ENCODE data around the gene NUP93. TPM values are rescaled to one million over a fixed set of nuclear protein-coding genes. Genes with fewer than 3 reads are reported as not detected.

The NUP93 gene
- 10 to 100 TPM; 29.4 to 48.8 (median 32.6) TPM for total RNA-seq

GRCh38 chr16:56729735-56730662 is at the start of gene NUP93:
NUP93 (plus strand) TSS chr16:56730129; CDS start chr16:56748248, 18,119 bp downstream.
- Histone ChIP-seq H3K4me3 (peak within 1 kb of the TSS; percentile 73 to 94 (median 86)), H3K27me3 (no peaks in the 10 kb centered on the region), H3K9me3 (no peaks in the 10 kb centered on the region), H3K4me1 (peaks cover 0 to 14% of the 10 kb centered on the region in 2 donors), H3K27ac (peak within 1 kb of the TSS; percentile 85), H3K36me3 (no peaks in the 10 kb centered on the region)
- TF ChIP-seq POLR2A (IDR thresholded peaks at IDR 0.05) (no peak), POLR2AphosphoS5 (IDR thresholded peaks at IDR 0.05) (peak; percentile 62 to 77 (median 66))
- TF ChIP-seq, protein P1, sequence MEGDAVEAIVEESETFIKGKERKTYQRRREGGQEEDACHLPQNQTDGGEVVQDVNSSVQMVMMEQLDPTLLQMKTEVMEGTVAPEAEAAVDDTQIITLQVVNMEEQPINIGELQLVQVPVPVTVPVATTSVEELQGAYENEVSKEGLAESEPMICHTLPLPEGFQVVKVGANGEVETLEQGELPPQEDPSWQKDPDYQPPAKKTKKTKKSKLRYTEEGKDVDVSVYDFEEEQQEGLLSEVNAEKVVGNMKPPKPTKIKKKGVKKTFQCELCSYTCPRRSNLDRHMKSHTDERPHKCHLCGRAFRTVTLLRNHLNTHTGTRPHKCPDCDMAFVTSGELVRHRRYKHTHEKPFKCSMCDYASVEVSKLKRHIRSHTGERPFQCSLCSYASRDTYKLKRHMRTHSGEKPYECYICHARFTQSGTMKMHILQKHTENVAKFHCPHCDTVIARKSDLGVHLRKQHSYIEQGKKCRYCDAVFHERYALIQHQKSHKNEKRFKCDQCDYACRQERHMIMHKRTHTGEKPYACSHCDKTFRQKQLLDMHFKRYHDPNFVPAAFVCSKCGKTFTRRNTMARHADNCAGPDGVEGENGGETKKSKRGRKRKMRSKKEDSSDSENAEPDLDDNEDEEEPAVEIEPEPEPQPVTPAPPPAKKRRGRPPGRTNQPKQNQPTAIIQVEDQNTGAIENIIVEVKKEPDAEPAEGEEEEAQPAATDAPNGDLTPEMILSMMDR (IDR thresholded peaks at IDR 0.05) = no peak
- intact Hi-C loops (cut with DNase I; ENCODE audit: low total_unique reads) = no loop called here
- DNase-seq (ENCODE audit: low spot score in 2 of 2) = peak; percentile 91 to 93

DNA sequence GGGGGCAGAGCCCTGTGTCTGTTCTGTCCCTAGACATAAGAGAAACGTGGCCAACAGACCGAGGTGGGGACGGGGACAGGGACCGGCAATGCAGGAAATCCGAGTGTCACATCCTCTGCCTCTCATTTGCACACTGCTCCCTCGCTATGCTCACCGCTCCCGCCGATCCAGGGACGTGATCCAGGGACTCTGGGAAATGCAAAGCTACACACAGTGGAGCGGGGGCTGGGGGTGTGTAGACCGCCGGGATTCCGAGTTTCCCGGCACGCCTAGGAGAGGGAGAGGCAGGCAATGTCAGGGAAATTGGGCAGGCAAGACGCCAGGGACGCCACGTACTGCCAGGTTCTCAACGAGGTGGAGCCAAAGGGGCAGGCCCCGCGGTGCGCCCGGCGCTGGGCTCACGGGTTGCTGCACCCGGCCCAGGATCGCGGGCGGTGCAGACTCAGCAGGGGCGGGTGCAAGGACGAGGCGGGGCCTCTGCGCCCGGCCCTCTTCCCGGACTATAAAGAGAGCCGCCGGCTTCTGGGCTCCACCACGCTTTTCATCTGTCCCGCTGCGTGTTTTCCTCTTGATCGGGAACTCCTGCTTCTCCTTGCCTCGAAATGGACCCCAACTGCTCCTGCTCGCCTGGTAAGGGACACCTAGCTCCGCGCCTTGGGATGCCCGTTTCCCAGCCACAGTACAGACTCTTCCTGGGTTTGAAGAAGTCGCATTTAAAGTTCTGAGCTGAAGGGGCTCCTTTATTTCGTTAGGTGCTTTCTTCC is 47.8 kb upstream of the NUP93 start, which contains the start of gene MT1X:
Gene MT1X, plus strand, starts transcription at position 532 of the 764 bp plus-strand sequence. Its CDS starts 71 bp downstream, at position 603.
- intact Hi-C loops (cut with DNase I; ENCODE audit: low total_unique reads) = no loop called here

DNA sequence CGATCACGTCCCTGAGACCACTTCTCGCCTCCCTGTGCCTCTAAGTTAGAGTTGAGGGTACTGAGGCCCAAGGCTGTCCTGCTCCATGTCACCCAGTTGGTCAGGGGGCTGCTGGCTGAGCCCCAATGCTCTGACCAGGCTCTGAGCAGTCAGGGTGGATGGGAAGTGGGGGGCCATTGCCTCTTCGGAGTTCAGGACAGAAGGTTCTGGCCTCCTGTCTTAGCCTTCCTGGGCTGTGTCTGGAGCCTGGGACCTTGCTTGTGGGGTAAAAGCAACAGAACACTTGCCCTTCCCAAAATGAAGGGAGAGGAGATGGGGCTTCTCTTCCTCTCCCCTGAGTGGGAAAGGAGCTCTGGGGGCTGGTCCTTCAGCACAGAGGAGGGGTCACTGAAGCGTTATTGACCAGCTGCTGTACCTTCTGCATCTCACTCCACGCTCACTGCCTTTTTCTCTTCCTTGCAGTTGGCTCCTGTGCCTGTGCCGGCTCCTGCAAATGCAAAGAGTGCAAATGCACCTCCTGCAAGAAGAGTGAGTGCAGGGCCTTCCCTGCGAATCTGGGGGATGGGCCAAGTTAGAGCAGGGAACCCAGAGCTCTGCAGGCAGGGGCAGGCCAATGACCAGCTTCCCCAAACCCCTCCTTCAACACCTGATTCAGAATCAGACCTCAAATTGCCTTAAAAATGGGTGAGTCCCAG is 47.1 kb upstream of the NUP93 start:
- TF ChIP-seq, protein P1 (IDR thresholded peaks at IDR 0.05) = no peak
- TF ChIP-seq POLR2A (IDR thresholded peaks at IDR 0.05) (no peak), POLR2AphosphoS5 (IDR thresholded peaks at IDR 0.05) (no peak)
- DNase-seq (ENCODE audit: low spot score in 2 of 2) = no peak
- peak overlapping the region; percentile 81 to 85 for H3K27ac ChIP-seq
- H3K4me3 ChIP-seq = peak overlapping the region; percentile 75 to 88 (median 75)
- intact Hi-C loops (cut with DNase I; ENCODE audit: low total_unique reads) = no loop called here
- H3K36me3 ChIP-seq = no peaks in the 10 kb centered on the region
- H3K4me1 ChIP-seq = peaks cover 5 to 10% of the 10 kb centered on the region in 2 donors
- no peaks in the 10 kb centered on the region for H3K9me3 ChIP-seq
- H3K27me3 ChIP-seq = no peaks in the 10 kb centered on the region

More for the DNA sequence above, 47.8 kb upstream of the NUP93 start, which contains the start of gene MT1X:
- peaks cover 5 to 10% of the 10 kb centered on the region in 2 donors for H3K4me1 ChIP-seq
- H3K36me3 ChIP-seq = no peaks in the 10 kb centered on the region
- TF ChIP-seq POLR2A (IDR thresholded peaks at IDR 0.05) = peak; percentile 90
- TF ChIP-seq, protein P1 (IDR thresholded peaks at IDR 0.05) = peak in 1 of 3 donors; percentile 7
- TF ChIP-seq POLR2AphosphoS5 (IDR thresholded peaks at IDR 0.05) = peak; percentile 92 to 96 (median 94)
- DNase-seq (ENCODE audit: low spot score in 2 of 2) = peak; percentile 94 to 95
- H3K4me3 ChIP-seq = peak within 1 kb of the TSS; percentile 75 to 88 (median 75)
- peak within 1 kb of the TSS; percentile 81 to 85 for H3K27ac ChIP-seq
- H3K27me3 ChIP-seq = no peaks in the 10 kb centered on the region
- H3K9me3 ChIP-seq = no peaks in the 10 kb centered on the region

- Histone ChIP-seq H3K27ac (peak overlapping the region; percentile 81 to 85), H3K4me3 (peak overlapping the region; percentile 75 to 88 (median 75)), H3K4me1 (peaks cover 5 to 10% of the 10 kb centered on the region in 2 donors), H3K36me3 (no peaks in the 10 kb centered on the region), H3K27me3 (no peaks in the 10 kb centered on the region), H3K9me3 (no peaks in the 10 kb centered on the region)
- no peak for DNase-seq (ENCODE audit: low spot score in 2 of 2)
- TF ChIP-seq, protein P1 (IDR thresholded peaks at IDR 0.05) = no peak
- TF ChIP-seq POLR2A (IDR thresholded peaks at IDR 0.05) (no peak), POLR2AphosphoS5 (IDR thresholded peaks at IDR 0.05) (peak in 1 of 3 donors; percentile 57)
- intact Hi-C loops (cut with DNase I; ENCODE audit: low total_unique reads) = no loop called here
These were observed 46.3 kb upstream of the NUP93 start for GRCh38 chr16:56683424-56684172.
